RPMI7951 (cell line): ENCODE measurements around the gene SPDYE18. TPM values are rescaled to one million over a fixed set of nuclear protein-coding genes. Genes with fewer than 3 reads are reported as not detected.
"Not testable (repeated sequence)": the region's sequence is repeated elsewhere in the genome, so short reads cannot be mapped to it uniquely, and the experiment has no call there.

ENCODE experiments used
- DNase-seq: peaks from one replicate; pipeline ENCODE4 v3.0.0-alpha.2; 2012; ENCODE audit warnings: low read depth
- total RNA-seq: library from RNA; depleted of rRNA; stranded (reverse); fragments of >200 nt; shearing (Covaris generic); gene quantifications from 2 replicates; pipeline ENCODE4 v1.2.3, GENCODE V29; 2014; rRNA removed

The SPDYE18 gene
- total RNA-seq, 1 experiment from 2014 or later: not detected

- not testable (repeated sequence) for DNase-seq
These were observed 55.9 kb downstream of the SPDYE18 start for GRCh38 chr7:77006127-77007110.

DNA sequence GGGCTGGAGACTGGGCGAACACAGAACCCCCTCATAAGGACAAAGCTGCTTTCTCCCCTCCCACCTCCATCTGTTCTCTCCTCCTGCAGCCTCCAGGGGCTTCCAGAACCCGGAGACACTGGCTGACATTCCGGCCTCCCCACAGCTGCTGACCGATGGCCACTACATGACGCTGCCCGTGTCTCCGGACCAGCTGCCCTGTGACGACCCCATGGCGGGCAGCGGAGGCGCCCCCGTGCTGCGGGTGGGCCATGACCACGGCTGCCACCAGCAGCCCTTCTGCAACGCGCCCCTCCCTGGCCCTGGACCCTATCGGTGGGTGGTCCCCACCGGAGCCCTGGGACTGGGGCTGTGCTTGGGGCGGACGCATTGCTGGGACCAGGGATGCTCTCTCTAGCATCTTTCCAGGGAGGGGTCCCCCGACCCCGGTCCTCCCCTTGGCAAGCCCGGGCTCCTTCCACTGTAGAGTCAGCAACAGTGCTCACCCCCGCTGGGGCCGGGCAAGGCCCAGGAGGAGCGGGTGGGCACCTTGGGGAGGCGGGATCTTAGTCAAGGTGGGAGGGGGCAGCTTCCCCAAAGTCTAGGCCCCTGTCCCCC lies 56.8 kb downstream of the SPDYE18 start:
- not testable (repeated sequence) for DNase-seq

- not testable (repeated sequence) for DNase-seq
These were observed 58.2 kb downstream of the SPDYE18 start for GRCh38 chr7:77004151-77004550.

GRCh38 chr7:77003241-77003640 lies 59.1 kb downstream of the SPDYE18 start:
- DNase-seq: not testable (repeated sequence)

- not testable (repeated sequence) for DNase-seq
These were observed 59.6 kb downstream of the SPDYE18 start for GRCh38 chr7:77002678-77003233.

- not testable (repeated sequence) for DNase-seq
These were observed 60.3 kb downstream of the SPDYE18 start for GRCh38 chr7:77002104-77002503.

Other genes with a start within 250 kb of the SPDYE18 start
- gene SPDYE17, start 30.2 kb downstream of the SPDYE18 start, total RNA-seq: not detected in 2 replicates
- 0.68 and 0.72 TPM in 2 replicates for gene CCDC146, start 60.1 kb upstream of the SPDYE18 start, total RNA-seq
- 0.20 TPM in 1 of 2 replicates, not detected in the other for gene FGL2, start 137.3 kb upstream of the SPDYE18 start, total RNA-seq